Upper lobe of right lung (tissue), 1 donor: ENCODE results near the gene LAIR1. TPM values are rescaled to one million over a fixed set of nuclear protein-coding genes. Genes with fewer than 3 reads are reported as not detected.

Experiments used
- ATAC-seq: fragments of 200-7000 bp; cut with Tn5 transposase; one replicate; pipeline ENCODE4 v1.9.1; 2020; ENCODE audit warnings: mild to moderate bottlenecking, moderate library complexity
- DNase-seq: peaks from one replicate; pipeline ENCODE4 v3.0.0-alpha.2; 2020
- H3K27ac ChIP-seq: fragments of 200-600 bp; one replicate; pipeline ENCODE4 v1.8.0; 2022
- H3K27me3 ChIP-seq: fragments of 200-600 bp; one replicate; pipeline ENCODE4 v1.8.0; 2022; ENCODE audit warnings: mild to moderate bottlenecking
- H3K36me3 ChIP-seq: fragments of 200-600 bp; one replicate; pipeline ENCODE4 v1.8.0; 2022
- H3K4me1 ChIP-seq: fragments of 200-600 bp; one replicate; pipeline ENCODE4 v1.8.0; 2022
- H3K4me3 ChIP-seq: fragments of 200-600 bp; one replicate; pipeline ENCODE4 v1.8.0; 2022; ENCODE audit warnings: mild to moderate bottlenecking
- H3K9me3 ChIP-seq: fragments of 200-600 bp; one replicate; pipeline ENCODE4 v1.8.0; 2022
- intact Hi-C: fragments of 100-400 bp; cut with DNase I; formaldehyde crosslinking; loops from one replicate; pipeline ENCODE4 v1.11.0; 2022
- total RNA-seq: library from RNA; stranded (reverse); fragmentation: NEBNext Ultra II Directional; extraction: Animal tissue kit (Norgen Biotek cat#: 25700); gene quantifications from one replicate; pipeline ENCODE4 v1.2.1, GENCODE V29; 2021
- TF ChIP-seq, protein P1 (sequence below): fragments of 200-600 bp; IDR thresholded peaks from one replicate; pipeline ENCODE4 v1.8.0; 2022; ENCODE audit warnings: antibody characterized with exemption
- donor health status: DM: no; HTN: yes; CAD: no; lungs with severe emphysema.

LAIR1 gene
- total RNA-seq, 1 donor from 2014 or later, result 87.8 TPM

DNA sequence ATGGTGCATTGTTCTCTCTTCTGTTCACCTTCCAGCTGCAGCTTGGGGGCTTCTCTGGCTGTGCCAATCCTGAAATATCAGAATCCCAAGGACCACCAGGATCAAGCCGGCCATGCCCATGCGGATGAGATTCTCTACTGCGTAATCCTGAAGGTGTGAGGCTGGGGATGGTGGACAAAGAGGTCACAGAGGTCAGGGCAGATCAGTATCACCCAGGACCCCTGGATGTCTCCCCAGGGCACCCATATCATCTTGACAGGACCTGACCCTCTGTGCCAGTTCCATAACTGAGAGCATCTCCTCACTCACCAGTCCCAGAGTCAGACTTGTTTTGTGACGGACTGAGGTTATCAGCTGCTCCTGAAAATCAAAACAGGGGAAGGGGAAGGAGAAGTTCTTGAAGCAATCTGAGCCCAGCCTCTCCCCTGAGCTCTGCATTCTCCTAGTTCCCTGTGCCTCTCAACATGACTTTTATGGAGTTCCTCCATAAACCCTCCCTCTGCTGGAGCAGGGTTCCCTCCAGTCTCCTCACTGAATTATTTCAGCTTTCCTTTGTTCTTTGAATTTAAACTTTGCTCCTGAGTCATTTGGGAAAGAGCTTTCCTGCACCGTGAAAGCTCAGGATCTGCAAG, 57.2 kb downstream of the LAIR1 start:
- Histone ChIP-seq H3K4me3 (no peak overlapping the region), H3K27me3 (peaks cover 15% of the 10 kb centered on the region), H3K9me3 (no peaks in the 10 kb centered on the region), H3K27ac (no peak overlapping the region), H3K4me1 (no peaks in the 10 kb centered on the region), H3K36me3 (no peaks in the 10 kb centered on the region)
- ATAC-seq (no peak), DNase-seq (no peak)
- TF ChIP-seq, protein P1, sequence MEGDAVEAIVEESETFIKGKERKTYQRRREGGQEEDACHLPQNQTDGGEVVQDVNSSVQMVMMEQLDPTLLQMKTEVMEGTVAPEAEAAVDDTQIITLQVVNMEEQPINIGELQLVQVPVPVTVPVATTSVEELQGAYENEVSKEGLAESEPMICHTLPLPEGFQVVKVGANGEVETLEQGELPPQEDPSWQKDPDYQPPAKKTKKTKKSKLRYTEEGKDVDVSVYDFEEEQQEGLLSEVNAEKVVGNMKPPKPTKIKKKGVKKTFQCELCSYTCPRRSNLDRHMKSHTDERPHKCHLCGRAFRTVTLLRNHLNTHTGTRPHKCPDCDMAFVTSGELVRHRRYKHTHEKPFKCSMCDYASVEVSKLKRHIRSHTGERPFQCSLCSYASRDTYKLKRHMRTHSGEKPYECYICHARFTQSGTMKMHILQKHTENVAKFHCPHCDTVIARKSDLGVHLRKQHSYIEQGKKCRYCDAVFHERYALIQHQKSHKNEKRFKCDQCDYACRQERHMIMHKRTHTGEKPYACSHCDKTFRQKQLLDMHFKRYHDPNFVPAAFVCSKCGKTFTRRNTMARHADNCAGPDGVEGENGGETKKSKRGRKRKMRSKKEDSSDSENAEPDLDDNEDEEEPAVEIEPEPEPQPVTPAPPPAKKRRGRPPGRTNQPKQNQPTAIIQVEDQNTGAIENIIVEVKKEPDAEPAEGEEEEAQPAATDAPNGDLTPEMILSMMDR, result no peak
- intact Hi-C loops, result no loop called here

DNA sequence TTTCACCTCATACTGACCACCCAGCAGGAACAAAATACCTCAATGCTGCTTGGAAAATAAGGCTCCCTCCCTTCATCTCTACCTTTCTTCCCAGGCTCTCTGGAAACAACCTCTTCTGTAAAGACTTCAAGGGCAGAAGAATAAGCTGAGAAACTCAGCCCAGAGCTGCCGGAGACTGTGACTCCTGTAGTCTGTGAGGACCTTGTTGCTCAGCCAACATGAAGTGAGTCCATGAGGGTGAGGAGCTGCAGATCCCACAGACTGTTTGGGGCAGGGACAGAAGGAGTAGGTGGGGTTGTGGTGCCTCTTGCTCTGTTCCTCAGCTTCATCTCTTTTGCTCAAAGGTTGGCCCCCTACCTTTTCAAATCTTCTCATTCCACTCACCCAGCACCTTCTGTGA, 59.6 kb downstream of the LAIR1 start:
- Histone ChIP-seq H3K27me3 (peaks cover 11% of the 10 kb centered on the region), H3K9me3 (no peaks in the 10 kb centered on the region), H3K4me3 (no peak overlapping the region), H3K36me3 (no peaks in the 10 kb centered on the region), H3K27ac (no peak overlapping the region), H3K4me1 (no peaks in the 10 kb centered on the region)
- TF ChIP-seq, protein P1, result no peak
- ATAC-seq, result no peak
- DNase-seq, result no peak
- intact Hi-C loops, result no loop called here

DNA sequence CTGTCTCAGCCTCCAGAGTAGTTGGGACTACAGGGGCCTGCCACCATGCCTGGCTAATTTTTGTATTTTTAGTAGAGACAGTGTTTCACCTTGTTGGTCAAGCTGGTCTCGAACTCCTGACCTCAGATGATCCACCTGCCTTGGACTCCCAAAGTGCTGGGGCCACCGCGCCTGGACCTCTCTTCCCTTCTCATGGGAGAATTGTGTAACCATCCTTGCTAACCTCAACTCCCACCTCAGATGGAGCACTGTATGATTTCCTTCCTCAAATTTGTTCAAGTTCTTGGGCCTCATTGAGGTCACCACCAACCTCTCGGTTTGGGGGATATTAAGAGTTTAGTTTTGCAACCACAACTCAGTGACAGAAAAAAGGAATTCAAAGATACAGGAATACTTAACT, 62.5 kb downstream of the LAIR1 start:
- Histone ChIP-seq H3K4me1 (no peaks in the 10 kb centered on the region), H3K27ac (no peak overlapping the region), H3K9me3 (no peaks in the 10 kb centered on the region), H3K27me3 (peaks cover 11% of the 10 kb centered on the region), H3K36me3 (no peaks in the 10 kb centered on the region), H3K4me3 (no peak overlapping the region)
- intact Hi-C loops, result no loop called here
- DNase-seq (no peak), ATAC-seq (peak; percentile 84)
- TF ChIP-seq, protein P1, result no peak

Other genes starting within 250 kb of the LAIR1 start
- 19.5 TPM for gene TFPT, start 249.3 kb downstream of the LAIR1 start, total RNA-seq
- 44.9 TPM for gene PRPF31, start 249.2 kb downstream of the LAIR1 start, total RNA-seq
- 39.4 TPM for gene CNOT3, start 227.2 kb downstream of the LAIR1 start, total RNA-seq
- 9.2 TPM for gene LENG1, start 205.2 kb downstream of the LAIR1 start, total RNA-seq
- gene TMC4, start 191.8 kb downstream of the LAIR1 start, total RNA-seq, result 48.3 TPM
- 57.9 TPM for gene MBOAT7, start 175.4 kb downstream of the LAIR1 start, total RNA-seq
- gene TSEN34, start 173.6 kb downstream of the LAIR1 start, total RNA-seq, result 34.7 TPM
- 1,039 TPM for gene RPS9, start 164.1 kb downstream of the LAIR1 start, total RNA-seq
- gene LILRB3, start 141.9 kb downstream of the LAIR1 start, total RNA-seq, result 61.5 TPM
- gene LILRA6, start 122.1 kb downstream of the LAIR1 start, total RNA-seq, result 21.4 TPM
- 9.1 TPM for gene LILRB5, start 107.7 kb downstream of the LAIR1 start, total RNA-seq
- 18.8 TPM for gene LILRB2, start 83.8 kb downstream of the LAIR1 start, total RNA-seq
- gene LILRA5, start 51.8 kb downstream of the LAIR1 start, total RNA-seq, result 13.5 TPM
- gene LILRA4, start 25.8 kb downstream of the LAIR1 start, total RNA-seq, result 4.8 TPM
- not detected for gene TTYH1, start 50.5 kb upstream of the LAIR1 start, total RNA-seq
- 191 TPM for gene LENG8, start 84.3 kb upstream of the LAIR1 start, total RNA-seq
- gene LENG9, start 98.8 kb upstream of the LAIR1 start, total RNA-seq, result 7.2 TPM
- 38.2 TPM for gene CDC42EP5, start 108.4 kb upstream of the LAIR1 start, total RNA-seq
- not detected for gene LAIR2, start 137.9 kb upstream of the LAIR1 start, total RNA-seq
- 15.4 TPM for gene LILRA2, start 208.9 kb upstream of the LAIR1 start, total RNA-seq
- gene LILRA1, start 228.7 kb upstream of the LAIR1 start, total RNA-seq, result 4.7 TPM